HG03280 (cell line): ENCODE data around the gene IL17C.

Experiments
- ATAC-seq: cut with Tn5 transposase; IDR thresholded peaks from one replicate; pipeline ENCODE4 v1.9.1; 2021; ENCODE audit warnings: mild to moderate bottlenecking, moderate library complexity; ENCODE audit not compliant: unreplicated experiment

The IL17C gene

DNA sequence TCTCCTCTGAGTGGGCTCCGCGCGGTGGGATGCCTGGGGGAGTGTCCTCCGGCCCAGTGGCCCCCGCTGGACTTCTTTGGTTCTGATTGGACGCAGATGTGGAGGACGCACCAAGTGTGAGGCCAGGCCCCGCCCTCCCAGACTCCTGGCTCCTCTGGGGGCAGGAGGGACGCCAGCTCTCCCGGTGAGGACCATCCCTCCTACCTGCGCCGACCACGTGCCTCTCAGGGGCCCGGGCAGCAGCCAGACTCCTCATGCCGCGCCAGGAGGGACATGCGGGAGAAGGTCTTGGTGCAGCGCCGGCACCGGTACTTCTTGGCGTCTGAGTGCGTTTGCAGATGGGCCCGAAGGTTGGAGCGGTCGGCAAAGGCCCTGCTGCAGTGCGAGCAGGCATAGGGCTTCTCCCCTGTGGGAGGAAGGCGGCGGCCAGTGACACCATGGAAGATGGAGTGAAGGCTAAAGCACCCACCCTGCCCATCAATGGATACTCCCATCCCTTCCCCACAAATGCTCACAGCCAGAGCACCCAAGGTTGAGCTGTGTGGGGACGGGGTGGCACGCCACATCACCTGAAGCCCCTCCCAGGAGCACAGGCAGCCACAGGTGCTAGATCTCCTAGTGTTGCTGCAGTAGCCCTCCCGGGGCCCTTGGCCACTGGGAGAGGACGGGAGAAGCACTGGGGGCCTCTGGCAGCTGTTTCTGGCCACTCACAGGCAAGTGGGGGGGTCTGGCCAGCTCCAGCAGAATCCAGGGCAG is 40.0 kb downstream of the IL17C start:
- no peak for ATAC-seq

DNA sequence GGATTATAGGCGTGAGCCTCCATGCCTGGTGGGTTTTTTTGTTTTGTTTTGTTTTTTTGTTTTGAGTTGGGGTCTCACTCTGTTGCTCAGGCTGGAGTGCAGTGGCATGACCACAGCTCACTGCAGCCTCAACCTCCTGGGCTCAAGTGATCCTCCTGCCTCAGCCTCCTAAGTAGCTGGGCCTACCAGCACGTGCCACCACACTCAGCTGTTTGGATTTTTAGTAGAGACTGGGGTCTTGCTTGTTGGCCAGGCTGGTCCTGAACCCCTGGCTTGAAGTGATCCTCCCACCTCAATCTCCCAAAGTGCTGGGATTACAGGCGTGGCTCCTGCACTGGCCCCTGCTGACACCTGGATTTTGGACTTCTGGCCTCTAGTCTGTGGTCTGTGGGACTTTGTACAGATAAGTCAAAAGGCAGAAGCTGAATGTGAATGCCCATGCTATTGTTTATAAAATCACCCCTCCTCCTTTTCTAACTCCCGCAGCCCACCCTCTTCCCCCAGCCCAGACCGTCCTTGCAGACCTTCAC is 42.2 kb downstream of the IL17C start:
- ATAC-seq = no peak

DNA sequence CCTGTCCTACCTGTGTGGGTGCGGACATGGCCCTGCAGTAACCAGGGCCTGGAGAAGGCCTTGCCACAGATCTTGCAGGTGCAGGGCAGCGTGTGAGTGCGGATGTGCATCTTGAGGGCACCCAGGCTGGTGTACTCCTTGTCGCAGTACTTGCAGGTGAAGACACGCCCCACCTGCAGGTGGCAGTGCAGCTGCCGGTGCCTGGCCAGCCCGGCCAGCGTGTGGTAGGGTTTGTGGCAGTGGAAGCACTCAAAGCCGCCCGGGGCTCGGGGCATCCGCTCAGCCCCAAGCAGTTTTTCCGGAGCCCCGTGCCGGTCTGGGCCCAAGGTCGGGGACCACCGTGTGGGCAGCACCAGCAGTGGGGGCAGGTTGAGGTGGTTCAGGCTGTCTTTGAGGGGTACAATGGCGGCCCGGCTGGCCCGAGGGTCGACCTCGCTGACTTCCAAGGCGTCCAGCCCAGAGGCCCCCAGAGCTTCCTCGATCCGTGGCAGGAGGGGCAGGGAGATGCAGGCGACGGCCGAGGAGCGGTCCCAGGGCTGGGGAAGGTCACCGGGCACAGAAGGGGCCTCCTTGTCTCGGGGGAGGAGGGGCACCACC is 42.8 kb downstream of the IL17C start:
- peak; percentile 34 for ATAC-seq

GRCh38 chr16:88681709-88682451 is 43.5 kb downstream of the IL17C start:
- peak; percentile 62 for ATAC-seq

- ATAC-seq = no peak
Observed at GRCh38 chr16:88684569-88685155, 46.3 kb downstream of the IL17C start.

- ATAC-seq = no peak
Observed at GRCh38 chr16:88685156-88686061, 47.0 kb downstream of the IL17C start.

GRCh38 chr16:88686062-88686438 is 47.7 kb downstream of the IL17C start:
- peak; percentile 13 for ATAC-seq

DNA sequence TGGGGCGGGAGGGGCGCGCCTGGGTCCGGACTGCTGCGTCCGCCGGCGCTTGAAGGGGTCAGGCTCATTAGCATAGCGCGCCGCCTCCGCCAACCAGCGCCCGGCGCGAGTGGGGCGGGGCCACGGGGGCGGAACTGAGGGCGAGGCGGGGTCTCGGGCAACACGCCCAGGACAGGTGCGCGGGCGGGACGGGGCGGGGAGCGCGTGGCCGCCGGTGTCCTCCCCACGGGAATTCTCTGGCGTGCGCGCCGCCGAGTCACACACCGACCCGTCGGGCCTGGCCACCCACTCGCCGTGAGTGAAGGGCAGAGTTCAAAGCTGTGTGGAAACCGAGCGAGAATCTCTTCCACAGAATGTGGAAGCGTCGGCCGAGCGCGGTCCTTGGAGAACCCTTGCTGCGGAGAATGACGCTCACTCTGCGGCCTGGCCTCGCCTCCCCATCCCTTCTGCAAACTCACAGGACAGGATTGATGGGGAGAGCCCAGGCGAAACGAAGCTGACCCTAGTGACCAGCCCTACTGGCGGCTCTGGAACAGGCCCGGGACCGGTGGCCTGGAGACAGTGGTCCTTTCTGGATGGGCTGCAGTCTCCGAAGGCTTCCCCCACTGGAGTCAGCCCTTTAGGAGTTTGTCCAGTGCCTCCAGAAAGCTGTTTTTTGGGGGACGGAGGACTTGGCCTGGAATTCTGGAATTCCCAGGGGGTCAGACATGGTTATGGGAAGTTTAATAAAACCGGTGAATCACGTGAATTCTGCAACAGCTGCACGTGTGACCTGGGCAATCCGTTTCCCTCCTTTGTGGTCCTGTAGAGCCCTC is 48.3 kb downstream of the IL17C start, which contains the start of gene SNAI3:
TSS of gene SNAI3 (minus strand) at position 69 of the 815 bp plus-strand sequence. CDS start 101 bp downstream, outside the sequence.
- peak; percentile 75 for ATAC-seq

GRCh38 chr16:88687254-88687576 is 48.8 kb downstream of the IL17C start:
- no peak for ATAC-seq

DNA sequence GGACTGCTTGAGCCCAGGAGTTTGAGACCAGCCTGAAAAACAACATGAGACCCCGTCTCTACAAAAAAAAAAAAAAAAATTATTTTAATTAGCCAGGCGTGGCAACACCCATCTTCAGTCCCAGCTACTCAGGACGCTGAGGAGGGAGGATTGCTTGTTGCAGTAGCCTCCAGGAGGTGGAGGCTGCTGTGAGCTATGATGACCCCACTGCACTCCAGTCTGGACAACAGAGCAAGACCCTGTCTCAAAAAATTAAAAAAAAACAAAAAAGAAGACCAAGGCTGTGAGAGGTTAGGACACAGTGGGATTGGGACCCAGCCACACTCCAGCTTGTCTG is 49.3 kb downstream of the IL17C start:
- ATAC-seq = no peak

DNA sequence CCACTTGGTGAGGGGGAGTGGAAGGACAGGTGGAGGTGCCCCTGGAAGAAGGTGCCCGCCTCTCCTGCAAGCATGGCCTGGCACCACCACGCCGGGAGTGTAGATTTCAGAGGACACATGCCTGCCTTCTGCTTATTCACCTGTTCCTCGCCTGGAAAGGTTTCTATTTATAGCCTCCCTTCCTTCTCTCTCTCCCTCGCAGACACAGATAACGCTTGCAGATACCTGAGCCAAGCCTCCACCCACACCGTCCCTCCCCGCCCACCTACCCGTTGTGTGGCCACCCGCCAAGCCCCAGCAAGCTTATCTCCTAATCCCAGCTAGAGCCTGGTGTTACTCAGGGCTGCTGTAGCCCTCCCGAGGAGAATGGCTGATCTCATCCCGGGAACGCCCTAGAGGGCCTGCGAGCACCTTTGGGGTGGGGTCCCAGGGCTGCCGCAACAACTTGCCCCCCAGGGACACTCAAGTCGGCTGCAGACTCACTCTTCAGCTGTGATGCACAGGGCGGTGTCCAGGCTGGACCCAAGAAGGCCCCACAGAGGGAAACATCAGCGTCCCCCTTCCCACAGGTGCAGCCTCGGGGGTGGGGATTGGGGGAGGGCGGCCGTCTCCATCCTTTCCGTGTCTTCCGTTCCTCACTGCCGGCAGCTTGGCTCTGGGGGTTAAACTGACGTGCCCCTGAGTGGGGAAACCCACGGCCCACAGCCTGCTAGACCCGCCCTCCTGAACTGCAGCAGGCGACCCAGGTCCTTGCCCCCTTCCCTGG is 49.8 kb downstream of the IL17C start:
- no peak for ATAC-seq
